GM19328 (cell line): ENCODE measurements around the gene KIR3DL3.
"Not testable (repeated sequence)": the region's sequence is repeated elsewhere in the genome, so short reads cannot be mapped to it uniquely, and the experiment has no call there.

Experiments used
- ATAC-seq: cut with Tn5 transposase; IDR thresholded peaks from one replicate; pipeline ENCODE4 v1.9.1; 2021; ENCODE audit warnings: mild to moderate bottlenecking, moderate library complexity; ENCODE audit not compliant: unreplicated experiment

Gene KIR3DL3

GRCh38 chr19:54775830-54776229, 51.6 kb downstream of the KIR3DL3 start:
- ATAC-seq, result not testable (repeated sequence)

GRCh38 chr19:54777851-54778250, 53.6 kb downstream of the KIR3DL3 start:
- ATAC-seq, result not testable (repeated sequence)

GRCh38 chr19:54778896-54779295, 54.7 kb downstream of the KIR3DL3 start:
- ATAC-seq, result not testable (repeated sequence)

GRCh38 chr19:54782916-54783315, 58.7 kb downstream of the KIR3DL3 start:
- not testable (repeated sequence) for ATAC-seq
